Stimulated activated CD8-positive, alpha-beta memory T cell treated with anti-CD3 and anti-CD28 coated beads, Interleukin-7, amount 100 ng/mL, for 4 hours (primary cell): ENCODE results near the gene TAL1.
"Not testable (repeated sequence)": the region's sequence is repeated elsewhere in the genome, so short reads cannot be mapped to it uniquely, and the experiment has no call there.

Experiments used
- DNase-seq, 2 donors: peaks; one replicate each; pipeline ENCODE4 v3.0.0-alpha.2; 2020; ENCODE audit warnings: low read depth in 2 of 2

The TAL1 gene

DNA sequence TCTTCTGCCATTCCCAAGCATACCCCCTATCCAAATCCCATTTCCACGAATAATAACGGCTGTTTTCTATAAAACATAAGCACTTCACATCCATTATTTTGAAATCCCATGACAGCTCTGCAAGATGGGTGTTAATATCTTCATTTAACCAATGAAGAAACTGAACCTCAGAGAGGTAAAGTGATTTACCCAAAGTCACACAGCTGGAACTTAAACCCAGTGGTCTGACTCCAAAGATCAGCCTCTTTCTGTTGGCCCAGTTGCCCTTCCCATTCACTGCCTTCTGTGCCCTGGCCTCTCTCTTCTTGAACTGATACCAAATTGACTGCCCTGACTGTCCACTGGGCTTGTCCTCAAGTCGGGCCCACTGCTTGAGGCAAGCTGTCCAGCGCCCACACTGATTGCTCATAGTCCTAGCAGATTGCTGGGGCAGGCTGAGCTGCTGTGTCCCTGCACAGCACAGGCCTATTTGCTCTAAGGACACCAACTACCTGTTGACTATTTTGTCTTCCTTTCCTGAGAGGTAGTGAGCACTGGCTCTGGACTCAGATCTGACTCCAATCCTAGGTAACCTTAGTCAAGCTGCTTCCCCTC is 19.3 kb downstream of the TAL1 start:
- DNase-seq, result no peak

- DNase-seq, result no peak
Measured at GRCh38 chr1:47211796-47212269, 20.2 kb downstream of the TAL1 start.

- no peak for DNase-seq
Measured at GRCh38 chr1:47210666-47211065, 21.4 kb downstream of the TAL1 start.

DNA sequence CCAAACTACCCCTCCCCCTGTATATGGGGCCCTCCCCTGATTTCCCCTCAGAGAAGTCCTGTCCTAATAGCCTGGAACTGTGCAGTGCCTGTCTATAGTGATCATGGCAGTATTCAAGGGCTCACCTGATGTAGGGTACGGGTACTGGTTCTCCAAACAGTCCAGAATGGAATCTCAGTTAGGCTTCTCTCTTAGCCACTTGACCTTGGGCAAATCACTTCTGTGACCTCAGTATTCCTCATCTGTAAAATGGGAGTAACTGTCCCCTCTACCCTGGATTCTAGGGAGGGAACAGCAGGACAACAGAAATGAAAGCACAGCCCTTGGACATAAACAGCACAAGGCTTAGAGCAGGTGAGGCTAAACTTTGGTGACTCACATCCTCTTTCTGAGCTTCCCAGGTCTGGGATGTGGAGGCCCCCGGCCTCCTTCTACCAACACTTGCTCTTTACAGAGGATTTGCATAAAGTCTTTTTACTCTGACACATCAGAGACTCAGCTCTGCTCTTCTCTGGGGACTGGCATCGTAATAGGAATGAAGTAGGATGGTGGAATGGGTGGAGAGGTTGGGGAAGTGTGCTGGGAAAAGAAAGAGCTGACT is 22.2 kb downstream of the TAL1 start:
- no peak for DNase-seq

- no peak for DNase-seq
Measured at GRCh38 chr1:47209091-47209490, 22.9 kb downstream of the TAL1 start.

DNA sequence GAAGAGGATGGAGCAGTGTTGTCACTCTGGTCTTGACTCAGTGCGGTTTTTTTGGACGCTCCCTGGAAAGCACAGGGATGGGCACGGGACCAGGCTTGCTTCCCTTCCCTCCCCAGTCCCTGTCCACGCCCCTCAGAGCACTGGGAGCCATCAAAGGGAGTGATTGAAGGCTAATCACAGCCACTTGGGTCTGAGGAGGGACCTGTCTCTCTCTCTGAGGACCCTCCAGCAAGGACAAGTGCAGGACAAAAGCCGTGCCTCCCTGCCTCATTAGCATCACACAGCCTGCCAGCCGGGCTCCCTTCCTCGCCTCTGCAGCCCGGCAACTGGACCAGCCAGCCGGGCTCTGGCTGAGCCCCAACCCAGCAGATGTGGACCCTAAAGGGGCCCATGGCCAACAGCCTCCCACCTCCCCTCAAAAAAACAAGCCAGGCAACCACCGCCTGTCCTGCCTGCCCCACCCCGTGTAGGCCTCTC is 23.6 kb downstream of the TAL1 start:
- DNase-seq, result no peak

DNA sequence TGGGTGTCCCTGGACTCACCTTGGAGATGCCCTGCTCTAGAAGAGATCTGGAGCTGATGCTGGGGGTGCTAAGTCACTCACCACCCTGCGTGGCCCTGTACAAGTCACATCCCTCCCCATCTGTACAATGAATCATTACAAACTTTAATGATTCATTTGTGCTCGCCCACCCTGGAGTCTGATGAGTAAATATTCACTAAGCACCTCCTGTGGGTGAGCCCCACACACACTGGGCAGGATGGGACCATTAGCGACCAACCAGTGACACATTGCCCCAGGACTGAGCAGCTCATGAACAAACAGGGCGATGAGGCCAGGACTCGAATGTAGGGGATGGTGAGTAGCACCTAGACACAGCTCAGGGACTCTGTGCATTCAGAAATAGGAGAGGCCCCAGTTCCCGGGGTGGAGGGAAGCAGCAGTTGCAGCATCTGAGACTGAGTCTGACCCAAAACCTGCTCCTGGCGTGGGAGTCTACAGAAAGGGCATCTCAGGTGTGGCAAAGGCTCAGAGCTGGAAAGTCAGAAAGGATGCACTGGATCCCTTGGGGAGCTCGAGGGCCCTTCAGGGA is 24.1 kb downstream of the TAL1 start:
- no peak for DNase-seq

GRCh38 chr1:47205918-47206317 is 26.1 kb downstream of the TAL1 start:
- no peak for DNase-seq

DNA sequence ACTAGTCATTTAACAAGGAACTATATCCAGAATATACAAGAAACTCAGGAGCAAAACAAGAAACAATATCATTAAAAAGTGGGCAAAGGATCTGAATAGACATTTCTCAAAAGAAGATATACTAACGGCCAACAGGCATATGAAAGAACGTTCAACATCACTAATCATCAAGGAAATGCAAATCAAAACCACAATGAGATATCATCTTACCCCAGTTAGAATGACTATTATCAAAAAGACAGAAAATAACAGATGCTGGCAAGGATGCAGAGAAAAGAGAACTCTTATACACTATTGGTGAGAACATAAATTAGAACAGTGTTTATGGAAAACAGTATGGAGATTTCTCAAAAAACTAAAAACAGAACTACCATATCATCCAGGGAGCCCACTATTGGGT is 28.5 kb downstream of the TAL1 start:
- DNase-seq, result not testable (repeated sequence)

DNA sequence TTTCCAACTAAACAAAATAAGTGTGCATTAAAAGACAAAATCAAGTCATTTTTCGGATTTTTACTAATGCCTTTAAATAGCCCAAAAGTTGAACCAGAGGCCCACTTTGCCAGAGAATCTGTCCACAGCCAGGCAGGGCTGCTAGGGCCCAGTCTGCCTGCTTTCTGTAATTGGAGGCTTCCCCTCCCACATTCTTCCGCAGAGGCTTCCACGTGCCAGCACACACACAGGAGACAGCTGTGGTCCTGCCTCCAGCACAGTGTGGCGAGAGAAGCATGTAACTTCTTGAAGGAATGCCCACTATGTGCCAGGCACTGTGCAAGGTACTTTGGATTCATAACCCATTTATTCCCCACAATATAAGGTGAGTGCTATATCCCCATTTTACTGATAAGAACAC is 30.8 kb downstream of the TAL1 start:
- DNase-seq, result no peak

DNA sequence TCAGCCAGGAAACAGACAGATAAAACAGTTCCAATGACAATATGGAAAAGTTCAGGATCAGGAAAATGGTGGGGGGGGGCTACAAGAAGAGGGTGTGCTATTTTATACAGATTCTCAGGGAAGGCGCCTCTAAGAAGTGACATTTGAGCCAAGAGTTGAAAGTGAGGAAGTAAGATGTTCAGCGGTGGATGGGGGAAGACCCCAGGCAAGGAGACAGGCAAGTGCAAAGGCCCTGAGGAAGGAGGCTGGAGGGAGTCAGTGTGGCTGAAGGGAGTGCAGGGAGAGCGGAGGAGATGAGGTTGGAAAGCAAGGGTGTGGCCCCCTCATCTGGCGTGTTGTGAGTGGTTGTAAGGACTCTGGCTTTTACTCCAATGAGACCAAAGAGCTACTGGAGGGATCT is 33.8 kb downstream of the TAL1 start:
- DNase-seq, result no peak

DNA sequence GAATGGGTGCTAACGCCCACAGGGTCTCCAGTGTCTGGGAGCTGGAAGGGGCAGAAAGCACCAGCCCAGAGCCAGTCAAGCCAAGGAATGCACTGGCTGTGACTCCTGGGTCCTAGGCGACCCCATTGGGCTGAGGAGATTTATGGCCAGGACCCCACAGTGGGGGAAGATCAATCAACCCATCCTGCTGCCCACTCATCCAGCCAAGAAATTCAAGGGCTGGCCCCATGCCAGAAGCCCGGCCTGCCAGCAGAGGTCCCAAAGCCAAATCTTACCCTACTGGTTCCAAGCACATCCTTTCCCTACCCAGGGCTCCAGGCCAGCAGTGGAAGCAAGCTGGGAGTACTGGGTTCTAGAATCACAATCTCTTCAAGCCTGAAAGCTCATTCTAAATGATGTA is 35.4 kb downstream of the TAL1 start:
- no peak for DNase-seq

GRCh38 chr1:47195981-47196380 is 36.0 kb downstream of the TAL1 start:
- not testable (repeated sequence) for DNase-seq

DNA sequence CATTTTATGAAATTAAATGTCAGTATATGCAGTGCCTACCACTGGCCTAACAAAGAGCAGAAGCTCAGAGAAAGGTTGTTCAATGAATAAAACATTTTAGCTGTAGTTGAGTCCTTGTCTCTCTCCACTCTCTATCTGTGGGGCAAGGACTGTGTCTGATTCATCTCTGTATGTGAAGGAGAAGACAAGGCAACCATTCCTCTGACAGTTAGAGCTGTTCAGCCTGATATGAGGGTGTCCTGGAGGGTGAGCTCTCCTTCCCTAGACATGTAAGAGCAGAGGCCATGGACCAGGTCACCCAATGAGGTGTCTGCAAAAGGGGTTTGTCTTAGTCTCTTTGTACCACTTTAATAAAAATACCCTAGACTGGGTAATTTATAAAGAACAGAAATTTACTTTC is 37.7 kb downstream of the TAL1 start:
- no peak for DNase-seq

GRCh38 chr1:47193496-47193895 is 38.5 kb downstream of the TAL1 start:
- not testable (repeated sequence) for DNase-seq

- peak; percentile 31 to 36 for DNase-seq
Measured at GRCh38 chr1:47192458-47193384, 39.3 kb downstream of the TAL1 start.

DNA sequence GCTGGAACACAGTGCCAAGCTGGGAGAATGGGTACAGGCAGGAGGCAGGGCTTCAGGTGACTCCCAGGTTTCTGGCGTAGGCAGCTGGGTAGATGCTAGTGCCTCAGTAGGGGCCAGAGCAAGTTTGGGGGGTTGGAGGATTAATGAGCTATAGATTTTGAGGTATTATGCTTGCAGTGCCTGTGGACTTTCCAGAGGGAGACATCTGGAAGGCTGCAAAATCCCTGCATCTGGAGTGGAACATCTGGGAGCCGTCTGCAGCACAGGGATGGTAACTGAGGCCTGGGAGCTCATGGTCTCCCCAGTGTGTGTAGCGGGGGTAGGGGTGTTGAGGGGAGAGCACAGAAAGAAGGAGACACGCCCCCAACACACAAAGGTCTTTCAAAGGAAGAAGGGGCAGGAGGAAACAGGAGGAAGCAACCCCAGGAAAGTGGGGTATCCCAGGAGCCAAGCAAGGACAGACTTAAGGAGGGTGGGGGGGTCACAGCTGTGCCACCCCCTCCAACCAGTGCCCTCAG is 40.0 kb downstream of the TAL1 start:
- no peak for DNase-seq

GRCh38 chr1:47190857-47191256 is 41.2 kb downstream of the TAL1 start:
- DNase-seq, result no peak

GRCh38 chr1:47190509-47190855 is 41.5 kb downstream of the TAL1 start:
- DNase-seq, result no peak

GRCh38 chr1:47189844-47190508 is 42.0 kb downstream of the TAL1 start, which contains the start of gene PDZK1IP1:
TSS of gene PDZK1IP1 (minus strand) at chr1:47190036. CDS start at chr1:47189932, 104 bp downstream.
- DNase-seq, result no peak
